ENCODE data around the gene B3GALNT2. TPM values are rescaled to one million over a fixed set of nuclear protein-coding genes. Genes with fewer than 3 reads are reported as not detected.

B3GALNT2 gene
- total RNA-seq, 2 experiments from 2014 or later: 17.7 to 18.2 TPM

DNA sequence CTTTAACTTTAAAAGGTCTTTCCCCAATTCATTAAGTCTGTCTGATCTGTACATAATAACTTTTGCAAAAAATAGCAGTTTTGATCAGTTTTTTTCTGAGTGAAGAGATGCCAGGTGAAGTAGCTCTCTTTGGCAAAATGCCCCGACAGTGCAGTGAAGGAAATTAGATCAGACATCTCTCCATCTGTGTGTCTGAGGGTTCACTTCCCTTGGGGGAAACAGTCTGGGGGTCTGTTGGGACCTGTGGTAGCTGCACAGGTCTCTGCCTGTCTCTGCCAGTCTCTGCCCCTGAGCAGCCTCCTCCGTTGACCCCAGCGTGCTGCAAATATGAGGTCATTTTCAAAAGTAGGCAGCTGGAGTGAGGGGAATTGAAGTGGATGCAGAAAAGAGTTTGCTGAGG lies 82.5 kb downstream of the B3GALNT2 start:
- CTCF ChIA-PET: no interaction called here
- POLR2A ChIA-PET: no interaction called here

- POLR2A ChIA-PET: interaction anchor here (0.7 kb wide), 1 partner anchor 263 kb away, joined by 4 read pairs; no protein-coding TSS in a partner anchor
Measured at GRCh38 chr1:235417086-235417697, 87.1 kb downstream of the B3GALNT2 start.

DNA sequence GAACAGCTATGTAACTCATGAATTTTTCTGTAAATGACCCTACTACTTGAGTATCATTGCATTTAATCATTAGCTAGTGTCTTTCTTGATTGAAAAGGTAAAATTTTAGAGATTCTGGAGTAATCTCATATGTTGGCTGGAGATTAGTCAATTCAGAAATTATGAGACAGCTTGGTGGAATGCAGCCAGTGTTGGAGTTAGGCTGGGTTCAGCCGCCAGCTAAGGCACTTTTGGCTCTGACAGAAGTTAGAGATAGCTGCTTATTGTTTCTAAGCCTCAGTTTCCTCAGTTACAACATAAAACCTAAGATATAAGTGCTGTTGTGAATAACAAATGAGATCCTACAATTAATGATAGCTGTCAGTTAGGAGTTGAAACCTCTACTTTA lies 87.6 kb downstream of the B3GALNT2 start:
- POLR2A ChIA-PET: interaction anchor here (0.7 kb wide), 2 partner anchors 17 to 263 kb away, joined by 4 to 10 read pairs; no protein-coding TSS in a partner anchor
- CTCF ChIA-PET: interaction anchor here (0.7 to 2.6 kb wide), 21 partner anchors 11 to 323 kb away, joined by 3 to 9 read pairs (median 3); partner anchors contain the start of gene B3GALNT2

More at GRCh38 chr1:235417086-235417697, 87.1 kb downstream of the B3GALNT2 start:
- CTCF ChIA-PET: interaction anchor here (0.7 to 2.6 kb wide), 20 partner anchors 10 to 324 kb away, joined by 3 to 9 read pairs (median 3); partner anchors contain the start of gene B3GALNT2

DNA sequence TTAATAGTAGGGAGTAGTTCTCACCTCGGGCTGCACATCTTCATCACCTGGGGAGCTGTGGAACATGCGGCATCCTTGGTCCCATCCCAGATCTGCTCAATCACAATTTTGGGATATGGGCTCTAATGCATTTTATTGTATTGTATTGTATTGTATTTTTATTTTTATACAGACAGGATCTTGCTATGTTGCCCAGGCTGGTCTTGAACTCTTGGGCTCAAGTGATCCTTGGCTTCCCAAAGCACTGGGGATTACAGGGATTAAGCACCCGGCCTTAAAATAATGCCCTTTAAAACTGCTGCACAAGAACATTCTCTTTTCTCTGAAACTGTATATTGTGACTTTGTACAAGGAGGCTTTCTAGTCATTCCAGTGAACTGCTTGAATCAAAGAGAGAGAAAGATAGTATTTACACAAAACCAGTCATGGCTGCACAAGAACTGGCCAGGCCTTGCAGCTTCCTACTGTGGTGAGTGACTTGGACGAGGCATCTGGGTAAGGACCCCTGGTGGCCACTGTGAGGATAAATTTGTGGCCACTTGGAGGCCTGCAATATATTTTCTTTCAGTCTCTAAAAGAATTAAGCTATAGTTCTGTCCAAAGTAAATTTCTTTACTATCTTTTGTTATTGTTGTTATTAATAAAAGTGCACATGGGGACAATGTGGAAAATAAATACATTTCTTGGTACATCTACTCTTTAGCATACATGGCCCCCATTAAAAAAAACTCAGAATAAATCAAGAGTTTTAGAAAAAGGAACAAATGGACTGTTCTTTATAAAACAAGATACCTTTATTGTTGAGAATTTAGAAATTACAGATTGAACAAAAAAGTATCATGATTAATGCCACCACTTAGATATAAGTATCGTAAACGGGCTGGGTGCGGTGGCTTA lies 89.0 kb downstream of the B3GALNT2 start:
- CTCF ChIA-PET: interaction anchor here (0.5 to 2.6 kb wide), 17 partner anchors 8 to 311 kb away, joined by 3 to 9 read pairs (median 4); partner anchors contain the start of genes B3GALNT2 and RBM34
- POLR2A ChIA-PET: no interaction called here

DNA sequence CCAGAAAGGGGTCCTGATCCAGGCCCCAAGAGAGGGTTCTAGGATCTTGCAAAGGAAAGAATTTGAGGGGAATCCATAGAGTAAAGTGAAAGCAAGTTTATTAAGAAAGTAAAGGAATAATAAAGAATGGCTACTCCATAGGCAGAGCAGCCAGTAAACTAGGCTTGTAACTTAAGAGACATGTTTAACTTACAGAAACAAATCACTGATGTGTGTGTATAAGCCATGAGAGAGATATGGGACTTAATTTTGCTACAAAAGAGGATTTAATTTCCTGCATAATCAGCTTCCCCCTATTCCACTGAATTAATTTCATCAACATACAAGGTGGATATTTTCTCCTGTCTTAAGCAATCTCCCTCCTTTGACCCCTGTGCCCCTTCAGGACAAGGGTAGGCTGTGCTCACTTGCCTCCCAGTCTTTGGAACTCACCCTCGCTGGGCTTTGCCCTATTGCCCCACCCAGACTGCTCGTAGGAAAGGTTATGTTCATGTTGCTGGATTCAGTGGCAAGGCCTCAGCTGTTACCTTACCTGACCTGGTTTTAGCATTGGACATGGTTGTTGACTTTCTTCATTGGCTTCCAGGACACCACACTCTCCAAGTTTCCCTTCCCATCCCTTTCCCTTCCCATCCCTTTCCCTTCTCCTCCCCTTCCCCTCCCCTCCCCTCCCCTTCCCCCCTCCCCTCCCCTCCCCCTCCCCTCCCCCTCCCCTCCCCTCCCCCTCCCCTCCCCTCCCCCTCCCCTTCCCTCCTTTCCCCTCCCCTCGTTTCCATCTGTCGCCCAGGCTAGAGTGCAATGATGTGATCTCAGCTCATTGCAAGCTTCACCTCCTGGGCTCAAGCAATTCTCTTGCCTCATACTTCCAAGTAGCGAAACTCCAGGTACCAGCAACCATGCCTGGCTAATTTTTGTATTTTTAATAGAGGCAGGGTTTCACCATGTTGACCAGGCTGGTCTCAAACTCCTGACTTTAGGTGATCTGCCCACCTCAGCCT lies 92.5 kb downstream of the B3GALNT2 start:
- CTCF ChIA-PET: no interaction called here
- POLR2A ChIA-PET: no interaction called here

GRCh38 chr1:235410467-235410866 lies 93.8 kb downstream of the B3GALNT2 start:
- ChIA-PET CTCF (no interaction called here), POLR2A (no interaction called here)

GRCh38 chr1:235409042-235409820 lies 95.0 kb downstream of the B3GALNT2 start:
- POLR2A ChIA-PET: interaction anchor here (0.6 kb wide), 1 partner anchor 144 kb away, joined by 6 read pairs; no protein-coding TSS in a partner anchor
- CTCF ChIA-PET: no interaction called here

GRCh38 chr1:235408503-235408960 lies 95.7 kb downstream of the B3GALNT2 start:
- ChIA-PET POLR2A (interaction anchor here (0.6 kb wide), 1 partner anchor 132 kb away, joined by 4 read pairs; no protein-coding TSS in a partner anchor), CTCF (no interaction called here)

GRCh38 chr1:235407419-235407818 lies 96.8 kb downstream of the B3GALNT2 start:
- POLR2A ChIA-PET: no interaction called here
- CTCF ChIA-PET: interaction anchor here (0.7 kb wide), 1 partner anchor 8 kb away, joined by 3 read pairs; no protein-coding TSS in a partner anchor

DNA sequence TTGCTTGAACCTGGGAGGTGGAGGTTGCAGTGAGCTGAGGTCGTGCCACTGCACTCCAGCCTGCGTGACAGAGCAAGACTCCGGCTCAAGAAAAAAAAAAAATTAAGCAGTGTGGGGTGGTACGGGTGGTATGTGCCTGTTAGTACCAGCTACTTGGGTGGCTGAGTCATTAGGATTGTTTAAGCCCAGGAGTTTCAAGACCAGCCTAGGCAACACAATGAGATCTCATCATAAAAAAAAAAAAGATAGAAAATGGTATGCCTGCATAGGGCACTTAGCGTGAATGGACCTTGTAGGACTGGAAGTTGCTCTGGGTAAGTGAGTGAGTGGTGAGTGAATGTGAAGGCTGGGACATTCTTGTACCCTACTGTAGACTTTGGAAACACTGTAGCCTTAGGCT lies 100.1 kb downstream of the B3GALNT2 start:
- POLR2A ChIA-PET: no interaction called here
- CTCF ChIA-PET: interaction anchor here (0.7 to 1.1 kb wide), 2 partner anchors 13 to 93 kb away, joined by 3 read pairs; no protein-coding TSS in a partner anchor

GRCh38 chr1:235403593-235403992 lies 100.7 kb downstream of the B3GALNT2 start:
- ChIA-PET POLR2A (no interaction called here), CTCF (interaction anchor here (1.1 kb wide), 1 partner anchor 13 kb away, joined by 3 read pairs; no protein-coding TSS in a partner anchor)

GRCh38 chr1:235402457-235403200 lies 101.6 kb downstream of the B3GALNT2 start:
- CTCF ChIA-PET: no interaction called here

DNA sequence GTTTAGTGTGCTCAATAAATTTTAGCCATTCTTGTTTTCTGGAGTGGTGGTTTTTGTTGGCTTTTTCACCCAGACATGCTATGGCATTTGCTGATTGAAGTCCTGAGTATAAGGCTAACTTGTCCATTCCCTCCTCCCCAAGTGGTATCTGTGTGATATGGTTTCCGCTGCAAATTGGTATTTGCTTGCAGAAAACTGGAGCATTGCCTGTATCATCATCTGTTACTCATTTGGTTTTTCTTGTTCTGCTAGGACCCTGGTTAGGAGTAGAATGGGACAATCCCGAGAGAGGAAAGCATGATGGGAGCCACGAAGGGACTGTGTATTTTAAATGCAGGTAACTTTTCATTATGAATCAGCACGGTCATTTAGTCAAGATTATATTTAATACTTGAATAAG lies 103.0 kb downstream of the B3GALNT2 start:
- CTCF ChIA-PET: no interaction called here
- POLR2A ChIA-PET: no interaction called here

More at GRCh38 chr1:235402457-235403200, 101.6 kb downstream of the B3GALNT2 start:
- POLR2A ChIA-PET: no interaction called here

Other genes with a start within 250 kb of the B3GALNT2 start
- gene ARID4B, start 176.3 kb downstream of the B3GALNT2 start, total RNA-seq: 10 to 100 TPM; 31.7 to 34.2 TPM
- 10 to 100 TPM; 28.9 to 29.4 TPM for gene GGPS1, start 175.9 kb downstream of the B3GALNT2 start, total RNA-seq
- gene TBCE, start 137.0 kb downstream of the B3GALNT2 start, total RNA-seq: 10 to 100 TPM; 25.8 to 33.0 TPM
- 1 to 10 TPM; 4.5 to 6.8 TPM for gene GNG4, start 145.3 kb upstream of the B3GALNT2 start, total RNA-seq

All from activated CD8-positive, alpha-beta memory T cell treated with anti-CD3 and anti-CD28 coated beads for 36 hours (primary cell).